Fibroblast of skin of back (primary cell): ENCODE measurements around the gene FTSJ3. TPM values are rescaled to one million over a fixed set of nuclear protein-coding genes. Genes with fewer than 3 reads are reported as not detected.
"Not testable (repeated sequence)": the region's sequence is repeated elsewhere in the genome, so short reads cannot be mapped to it uniquely, and the experiment has no call there.

Experiments used
- DNase-seq: peaks from one replicate; pipeline ENCODE4 v3.0.0-alpha.2; 2013
- polyA plus RNA-seq, 2 experiments: library from polyadenylated mRNA; unstranded; fragments of 120-200 nt; gene quantifications; one replicate each; pipeline ENCODE4 v1.2.1, GENCODE V29; 2013; ENCODE audit not compliant: insufficient read length in 2 of 2

FTSJ3 gene
- polyA plus RNA-seq (2013, experiment 1 of 2; ENCODE audit: insufficient read length), result 37.8 TPM
- 25.6 TPM for polyA plus RNA-seq (2013, experiment 2 of 2; ENCODE audit: insufficient read length)

DNA sequence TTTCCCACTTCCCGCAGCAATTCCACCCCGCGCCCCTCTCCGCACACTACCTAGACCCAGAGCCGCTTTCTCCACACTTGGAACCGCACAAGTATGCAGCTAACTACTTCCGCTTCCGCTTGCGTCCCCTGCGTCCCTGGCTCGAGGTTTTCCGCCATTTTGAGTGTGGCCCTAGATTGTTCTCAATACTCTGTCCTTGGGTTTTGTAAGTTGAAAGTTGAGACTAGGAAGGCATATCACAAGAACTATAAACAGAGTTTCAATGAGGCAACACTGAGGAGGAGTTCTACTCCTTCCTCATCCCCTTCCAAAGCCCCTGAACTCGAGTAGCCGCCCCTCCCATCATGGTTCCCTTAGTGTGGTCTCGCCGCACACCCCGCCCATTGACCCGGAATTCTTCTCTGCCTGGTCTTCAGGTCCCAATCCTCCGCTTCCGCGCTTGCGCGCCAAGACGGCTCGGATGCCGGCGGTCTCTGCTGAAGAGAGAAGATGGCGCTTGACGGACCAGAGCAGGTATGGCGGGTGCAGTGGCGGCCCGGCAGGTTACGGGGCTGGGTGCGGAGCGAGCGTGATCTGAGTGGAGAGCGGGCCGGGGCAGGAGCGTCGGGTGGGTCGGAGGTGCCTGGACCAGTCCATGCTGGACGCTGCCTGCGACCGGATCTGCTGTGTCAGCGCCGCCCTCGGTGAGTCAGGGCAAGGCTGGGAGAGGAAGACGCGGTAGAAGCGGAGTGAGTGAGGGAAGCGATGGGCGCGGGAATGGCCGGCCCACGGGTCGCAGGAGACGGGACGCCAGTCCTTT, at the start of gene FTSJ3, which contains the start of gene PSMC5:
TSS of gene FTSJ3 (minus strand) at position 662 of the 799 bp plus-strand sequence. CDS start 761 bp downstream, outside the sequence.
TSS of gene PSMC5 (plus strand) at position 430 of the 799 bp plus-strand sequence. CDS start at position 490, 60 bp downstream.
- peak; percentile 96 for DNase-seq

DNA sequence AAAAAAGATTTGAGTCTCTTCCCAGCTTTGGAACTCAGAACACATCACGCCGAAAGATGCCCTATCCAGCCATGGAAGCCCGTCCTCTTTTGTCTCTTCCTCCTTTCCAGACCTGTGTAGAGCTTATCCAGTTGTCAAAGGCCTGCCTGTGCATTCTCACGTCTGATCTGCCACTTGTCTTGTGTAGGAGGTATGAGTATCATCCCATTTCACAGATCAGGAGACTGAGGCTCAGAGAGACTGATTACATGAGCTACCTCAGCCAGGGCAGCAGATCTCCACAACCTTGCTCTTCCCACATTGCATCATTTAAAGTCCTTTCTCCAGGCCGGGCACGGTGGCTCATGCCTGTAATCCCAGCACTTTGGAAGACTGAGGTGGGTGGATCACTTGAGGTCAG, 47.2 kb upstream of the FTSJ3 start:
- DNase-seq, result not testable (repeated sequence)

DNA sequence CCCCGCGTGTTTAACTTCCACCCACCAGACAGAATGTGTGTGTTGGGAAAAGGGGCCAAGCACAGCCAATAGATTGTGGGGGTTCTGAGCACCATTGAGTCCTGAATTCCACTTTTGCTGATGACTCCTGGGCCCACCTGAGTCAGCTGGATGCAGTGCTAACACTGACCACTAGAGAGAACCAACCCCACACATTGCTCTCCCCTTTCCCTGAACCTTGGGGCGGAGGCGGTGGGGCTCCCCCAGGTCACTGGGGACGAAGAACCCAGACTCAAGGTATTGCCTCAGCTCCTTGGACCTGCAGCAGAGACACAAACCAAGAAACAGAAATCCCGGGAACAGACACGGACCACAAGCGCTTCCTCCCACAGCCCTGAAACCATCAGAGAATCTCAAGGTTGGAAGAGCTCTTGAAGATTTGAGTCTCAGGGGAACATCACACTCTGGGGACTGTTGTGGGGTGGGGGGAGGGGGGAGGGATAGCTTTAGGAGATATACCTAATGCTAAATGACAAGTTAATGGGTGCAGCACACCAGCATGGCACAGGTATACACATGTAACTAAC, 46.7 kb upstream of the FTSJ3 start:
- not testable (repeated sequence) for DNase-seq

GRCh38 chr17:63873577-63873976, 46.1 kb upstream of the FTSJ3 start, which contains the start of gene CSH2:
TSS of gene CSH2 (minus strand) at chr17:63873677. CDS start at chr17:63873614, 63 bp downstream.
- not testable (repeated sequence) for DNase-seq

- DNase-seq, result not testable (repeated sequence)
These were observed 44.3 kb upstream of the FTSJ3 start for GRCh38 chr17:63871646-63872365.

DNA sequence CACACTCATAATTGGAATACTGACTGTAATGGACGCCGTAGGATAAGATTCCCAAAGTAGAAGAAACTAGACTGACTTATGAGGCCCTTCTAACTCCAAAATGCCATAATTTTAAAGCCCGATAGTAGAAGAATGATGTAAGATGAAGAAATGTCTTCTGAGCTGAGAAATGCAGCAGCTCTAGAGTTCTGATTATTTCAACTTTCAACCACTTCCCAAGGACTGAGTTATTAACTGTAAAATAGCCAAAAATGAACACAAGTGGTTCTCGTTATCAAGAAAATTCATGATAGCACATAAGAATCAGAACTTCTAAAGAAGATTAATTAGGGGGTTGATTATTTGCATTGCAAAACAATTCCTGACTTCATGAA, 42.8 kb upstream of the FTSJ3 start:
- not testable (repeated sequence) for DNase-seq

GRCh38 chr17:63869491-63870291, 42.2 kb upstream of the FTSJ3 start:
- peak; percentile 34 for DNase-seq

- not testable (repeated sequence) for DNase-seq
These were observed 39.2 kb upstream of the FTSJ3 start for GRCh38 chr17:63866625-63867024.

DNA sequence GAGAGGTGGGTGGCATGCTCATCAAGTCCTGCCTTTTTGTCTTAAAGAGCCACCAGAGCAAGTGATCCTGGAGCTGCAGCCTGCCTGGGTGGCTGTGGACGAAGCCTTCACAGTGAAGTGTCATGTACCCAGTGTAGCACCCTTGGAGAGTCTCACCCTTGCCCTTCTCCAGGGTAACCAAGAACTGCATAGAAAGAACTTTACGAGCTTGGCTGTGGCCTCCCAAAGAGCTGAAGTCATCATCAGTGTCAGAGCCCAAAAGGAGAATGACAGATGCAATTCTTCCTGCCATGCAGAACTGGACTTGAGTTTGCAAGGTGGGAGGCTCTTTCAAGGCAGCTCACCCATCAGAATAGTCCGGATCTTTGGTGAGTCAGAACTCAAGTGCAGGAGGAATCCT, 31.8 kb upstream of the FTSJ3 start:
- DNase-seq, result no peak

- DNase-seq, result not testable (repeated sequence)
These were observed 29.0 kb upstream of the FTSJ3 start for GRCh38 chr17:63856425-63856824.

DNA sequence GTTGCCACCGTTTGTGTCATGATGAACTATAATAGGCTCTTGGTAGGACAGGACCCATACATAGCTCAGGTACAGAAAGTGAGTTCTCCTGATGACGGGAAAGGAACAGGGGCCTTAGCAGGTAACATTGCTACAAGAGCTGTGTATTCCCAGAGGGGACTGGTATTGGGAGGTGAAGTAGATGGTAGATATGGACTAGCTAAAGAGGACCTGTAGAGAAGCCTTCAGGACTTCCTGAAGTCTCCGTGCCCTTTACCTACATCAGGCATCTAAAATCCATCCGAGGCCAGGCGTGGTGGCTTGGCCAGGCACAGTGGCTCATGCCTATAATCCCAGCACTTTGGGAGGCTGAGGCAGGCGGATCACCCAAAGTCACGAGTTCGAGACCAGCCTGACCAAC, 27.7 kb upstream of the FTSJ3 start:
- no peak for DNase-seq

- no peak for DNase-seq
These were observed 27.2 kb upstream of the FTSJ3 start for GRCh38 chr17:63854709-63855108.

- DNase-seq, result no peak
These were observed 25.8 kb upstream of the FTSJ3 start for GRCh38 chr17:63853260-63853659.

DNA sequence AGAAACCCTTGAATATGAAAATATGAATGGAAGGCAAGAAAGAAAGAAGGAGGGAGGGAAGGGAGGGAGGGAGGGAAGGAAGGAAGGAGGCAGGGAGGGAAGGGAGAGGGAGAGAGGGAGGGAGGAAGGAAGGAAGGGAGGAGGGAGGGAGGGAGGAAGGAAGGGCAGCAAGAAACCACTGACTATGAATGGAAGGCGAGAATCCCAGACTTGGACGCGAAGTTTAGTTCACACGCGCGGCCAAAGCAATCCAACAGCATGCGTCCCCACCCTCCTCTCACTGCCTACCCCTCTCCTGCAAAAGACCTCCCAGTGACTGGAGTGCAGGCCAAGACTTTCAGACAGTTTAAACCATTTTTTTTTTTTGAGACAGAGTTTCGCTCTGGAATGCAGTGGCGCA, 22.9 kb upstream of the FTSJ3 start:
- no peak for DNase-seq

- DNase-seq, result peak; percentile 88
These were observed 21.6 kb upstream of the FTSJ3 start for GRCh38 chr17:63848834-63849689.

- DNase-seq, result no peak
These were observed 20.2 kb upstream of the FTSJ3 start for GRCh38 chr17:63847525-63848249.

DNA sequence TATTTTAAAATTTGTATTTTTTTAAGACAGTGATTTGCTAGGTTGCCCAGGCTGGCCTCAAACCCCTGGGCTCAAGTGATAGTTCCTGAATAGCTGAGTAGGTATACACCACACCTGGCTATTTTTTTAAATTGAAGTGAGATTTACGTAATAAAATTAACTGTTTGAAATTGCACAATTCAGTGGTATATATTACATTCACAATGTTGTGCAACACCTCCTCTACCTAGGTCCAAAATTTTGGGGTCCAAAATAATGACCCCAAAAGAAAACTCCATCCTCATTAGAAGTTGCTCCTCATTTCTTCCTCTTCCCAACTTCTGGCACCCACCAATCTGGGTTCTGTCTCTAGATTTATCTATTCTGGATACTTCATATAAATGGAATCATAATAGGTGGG, 18.0 kb upstream of the FTSJ3 start:
- no peak for DNase-seq

GRCh38 chr17:63843910-63844677, 16.6 kb upstream of the FTSJ3 start:
- no peak for DNase-seq

- DNase-seq, result peak; percentile 53
These were observed 16.0 kb upstream of the FTSJ3 start for GRCh38 chr17:63843387-63843888.
